Stimulated activated CD4-positive, alpha-beta T cell treated with anti-CD3 and anti-CD28 coated beads, TNF-alpha, amount 100 ng/mL, for 1 hour (primary cell): ENCODE measurements around the gene PTGES.
"Not testable (repeated sequence)": the region's sequence is repeated elsewhere in the genome, so short reads cannot be mapped to it uniquely, and the experiment has no call there.

Source experiments
- DNase-seq, 3 donors: peaks; one replicate each; pipeline ENCODE4 v3.0.0-alpha.2; 2020; ENCODE audit warnings: low read depth in 3 of 3, low spot score in 1 of 3

PTGES gene

DNA sequence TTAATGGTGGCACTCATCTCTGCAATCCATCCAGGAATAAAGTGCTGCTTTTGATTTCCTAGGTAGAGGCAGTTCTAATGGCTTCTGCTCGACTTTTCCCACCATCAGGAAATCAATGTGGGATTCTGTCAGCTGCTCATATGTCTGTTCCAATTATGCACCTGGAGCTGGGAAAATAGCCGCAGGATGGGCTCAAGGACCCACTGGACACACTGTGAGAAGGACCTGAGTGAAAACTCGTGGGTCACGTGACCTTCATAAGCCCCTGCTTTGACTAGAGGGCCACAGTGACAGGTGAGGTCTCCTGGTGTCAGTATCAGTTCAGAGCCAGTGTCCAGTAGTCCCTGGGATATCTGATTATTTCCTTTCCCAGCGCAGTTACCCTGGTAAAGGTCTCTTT is 17.9 kb upstream of the PTGES start:
- no peak for DNase-seq

DNA sequence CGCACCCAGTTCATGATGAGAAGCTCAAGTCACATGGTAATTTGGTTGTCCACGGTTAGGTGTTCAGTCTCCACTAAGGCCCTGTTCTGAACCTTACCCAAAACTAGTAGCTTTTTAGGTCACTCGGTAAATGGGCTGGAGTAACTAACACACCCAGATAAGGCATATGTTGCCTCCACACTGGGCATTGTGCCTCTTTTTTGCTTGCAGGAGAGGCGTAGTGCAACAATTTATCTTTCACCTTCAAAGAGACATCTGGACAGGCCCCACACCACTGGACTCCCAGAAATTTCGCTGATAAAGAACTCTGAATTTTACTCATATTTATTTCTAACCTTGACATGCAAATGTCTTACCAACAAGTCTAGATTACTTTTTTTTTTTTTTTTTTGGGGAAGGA is 16.8 kb upstream of the PTGES start:
- DNase-seq = no peak

DNA sequence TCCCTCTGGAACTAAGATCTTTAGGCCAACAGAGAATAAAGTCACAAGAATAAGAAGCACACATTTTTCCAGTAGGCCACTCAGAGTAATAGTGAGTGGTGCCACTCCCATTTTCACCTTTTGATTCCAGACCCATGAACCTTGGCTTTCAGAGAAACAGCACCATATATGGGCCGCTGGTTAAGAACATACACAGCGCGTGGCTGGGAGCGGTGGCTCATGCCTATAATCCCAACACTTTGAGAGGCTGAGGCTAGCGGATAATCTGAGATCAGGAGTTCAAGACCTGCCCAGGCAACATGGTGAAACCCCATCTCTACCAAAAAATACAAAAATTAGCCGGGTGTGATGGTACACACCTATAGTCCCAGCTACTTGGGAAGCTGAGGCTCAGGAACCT is 15.6 kb upstream of the PTGES start:
- no peak for DNase-seq

- no peak for DNase-seq
Observed at GRCh38 chr9:129765764-129766317, 13.0 kb upstream of the PTGES start.

GRCh38 chr9:129762985-129763926 is 10.4 kb upstream of the PTGES start:
- no peak for DNase-seq

DNA sequence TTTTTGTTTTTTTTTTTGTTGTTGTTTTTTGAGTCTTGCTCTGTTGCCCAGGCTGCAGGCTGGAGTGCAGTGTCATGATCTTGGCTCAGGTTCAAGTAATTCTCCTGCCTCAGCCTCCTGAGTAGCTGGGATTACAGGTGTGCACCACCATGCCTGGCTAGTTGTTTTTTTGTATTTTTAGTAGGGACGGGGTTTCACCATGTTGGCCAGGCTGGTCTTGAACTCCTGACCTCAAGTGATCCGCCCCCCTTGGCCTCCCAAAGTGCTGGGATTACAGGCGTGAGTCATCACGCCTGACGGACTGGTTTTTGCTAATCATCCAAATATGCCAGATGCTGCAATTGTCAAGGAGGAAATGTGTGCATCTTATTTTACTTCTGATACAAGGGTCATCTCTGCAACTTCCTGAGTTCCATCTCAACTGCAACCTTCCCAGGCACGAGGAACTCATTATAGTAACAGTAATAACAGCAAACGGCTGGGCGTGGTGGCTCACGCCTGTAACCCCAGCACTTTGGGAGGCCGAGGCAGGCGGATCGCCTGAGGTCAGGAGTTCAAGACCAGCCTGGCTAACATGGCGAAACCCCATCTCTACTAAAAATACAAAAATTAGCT is 9.6 kb upstream of the PTGES start:
- not testable (repeated sequence) for DNase-seq

- DNase-seq = no peak
Observed at GRCh38 chr9:129761901-129762369, 9.1 kb upstream of the PTGES start.

DNA sequence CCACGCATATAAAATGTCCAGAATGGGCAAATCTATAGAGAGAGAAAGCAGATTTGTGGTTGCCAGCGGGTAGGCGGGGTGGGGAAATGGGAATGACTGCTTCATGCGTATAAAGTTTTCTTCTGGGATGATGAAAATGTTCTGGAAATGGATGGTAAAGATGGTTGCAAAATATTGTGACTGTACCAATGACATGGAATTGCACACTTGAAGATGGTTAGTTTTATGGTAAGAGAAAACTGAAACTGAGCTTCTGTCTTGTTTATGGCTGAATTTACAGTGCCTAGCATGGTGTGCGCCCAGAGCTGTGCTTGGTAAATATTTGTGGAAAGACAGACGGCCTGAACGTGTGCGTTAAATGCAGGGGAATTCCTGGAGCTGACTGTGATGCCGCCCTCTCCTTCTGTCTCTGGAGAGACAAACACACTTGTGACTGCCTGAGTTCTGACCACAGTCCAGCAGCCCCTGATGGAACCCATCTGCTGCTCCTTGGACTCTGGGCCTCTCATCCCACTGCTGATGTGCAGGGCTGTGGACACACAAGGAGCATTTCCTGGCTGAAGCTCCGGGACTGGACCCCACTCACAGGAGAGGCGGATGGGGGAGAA is 8.6 kb upstream of the PTGES start:
- DNase-seq = no peak

DNA sequence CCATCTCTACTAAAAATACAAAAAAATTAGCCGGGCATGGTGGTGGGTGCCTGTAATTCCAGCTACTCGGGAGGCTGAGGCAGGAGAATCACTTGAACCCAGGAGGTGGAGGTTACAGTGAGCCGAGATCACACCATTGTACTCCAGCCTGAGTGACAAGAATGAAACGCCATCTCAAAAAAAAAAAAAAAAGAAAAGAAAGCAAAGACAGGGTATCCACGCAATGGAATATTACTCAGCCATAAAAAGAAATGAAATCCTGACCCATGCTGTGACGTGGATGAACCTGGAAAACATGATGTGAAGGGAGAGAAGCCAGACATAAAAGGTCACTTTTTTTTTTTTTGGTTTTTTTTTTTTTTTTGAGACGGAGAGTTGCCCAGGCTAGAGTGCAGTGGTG is 7.9 kb upstream of the PTGES start:
- DNase-seq = not testable (repeated sequence)

- no peak for DNase-seq
Observed at GRCh38 chr9:129759804-129760502, 7.1 kb upstream of the PTGES start.

DNA sequence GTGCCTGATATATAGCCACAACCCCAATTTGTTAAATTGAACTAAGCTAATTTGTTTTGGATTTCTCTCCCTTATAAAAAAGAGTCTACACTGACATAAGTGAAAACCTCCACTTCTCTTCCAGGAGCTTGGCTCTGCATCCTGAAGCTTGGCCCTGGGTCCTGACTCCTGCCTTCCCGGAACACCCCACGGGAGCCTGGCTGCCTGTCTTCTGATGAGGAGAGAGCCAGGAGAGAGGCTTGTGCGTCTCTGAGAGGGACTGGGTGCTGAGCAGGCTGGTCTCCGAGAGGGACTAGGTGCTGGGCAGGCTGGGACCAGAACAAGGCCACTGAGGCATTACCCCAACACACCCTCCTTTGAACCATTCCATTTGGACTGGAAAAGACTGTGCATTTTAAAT is 6.5 kb upstream of the PTGES start:
- DNase-seq = no peak

GRCh38 chr9:129757045-129757444 is 4.2 kb upstream of the PTGES start:
- no peak for DNase-seq

DNA sequence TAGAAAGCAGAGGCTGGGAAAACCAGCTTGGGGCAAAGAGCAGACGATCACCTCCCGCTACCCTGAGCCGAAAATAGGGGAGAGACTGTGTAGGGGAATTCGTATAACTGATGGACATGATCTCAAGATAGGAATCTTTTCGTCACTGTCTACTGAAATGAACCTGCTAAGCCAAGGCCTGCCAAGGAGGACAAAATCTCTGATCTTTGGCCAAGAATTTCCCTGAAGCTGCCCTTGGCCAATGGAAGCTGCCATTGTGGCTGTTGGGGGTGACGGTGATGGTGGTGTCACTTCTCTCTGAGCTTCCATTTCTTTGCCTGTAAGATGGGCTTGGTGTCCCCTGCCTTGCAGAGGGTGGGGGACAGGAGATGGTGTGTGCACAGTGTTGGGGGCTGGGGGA is 3.3 kb upstream of the PTGES start:
- no peak for DNase-seq

GRCh38 chr9:129755151-129755550 is 2.3 kb upstream of the PTGES start:
- no peak for DNase-seq

- no peak for DNase-seq
Observed at GRCh38 chr9:129751841-129752801, 721 bp downstream of the PTGES start.

DNA sequence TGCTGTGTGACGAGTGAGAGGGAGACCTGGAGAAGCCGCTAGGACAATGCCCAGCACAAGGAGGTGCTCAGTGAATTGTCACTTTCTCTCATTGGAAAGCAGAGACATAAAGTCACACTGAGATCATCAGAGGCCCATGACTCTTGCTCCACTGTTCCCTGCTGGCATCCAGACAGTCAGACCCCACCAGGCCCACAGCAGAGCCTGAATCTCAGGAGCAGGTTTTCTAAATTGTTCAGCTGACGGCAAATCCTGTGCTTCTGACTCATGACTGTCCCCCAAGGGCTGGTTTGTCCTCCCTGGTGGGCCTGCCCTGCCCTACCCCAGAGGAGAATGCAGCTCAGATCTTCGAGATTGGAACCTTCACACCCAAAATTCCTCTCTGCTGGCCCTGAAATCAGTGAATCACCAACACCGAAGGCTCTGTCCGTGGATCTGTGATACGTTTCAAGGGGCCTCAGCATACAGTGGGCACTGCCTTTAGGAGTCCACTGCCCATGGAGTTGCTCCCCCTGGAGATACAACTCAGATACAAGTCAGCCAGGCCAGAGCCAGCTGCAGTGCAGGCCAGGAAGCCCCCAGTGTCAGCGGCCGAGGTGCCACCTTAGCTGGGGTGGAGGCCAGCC is 2.7 kb downstream of the PTGES start:
- DNase-seq = no peak

DNA sequence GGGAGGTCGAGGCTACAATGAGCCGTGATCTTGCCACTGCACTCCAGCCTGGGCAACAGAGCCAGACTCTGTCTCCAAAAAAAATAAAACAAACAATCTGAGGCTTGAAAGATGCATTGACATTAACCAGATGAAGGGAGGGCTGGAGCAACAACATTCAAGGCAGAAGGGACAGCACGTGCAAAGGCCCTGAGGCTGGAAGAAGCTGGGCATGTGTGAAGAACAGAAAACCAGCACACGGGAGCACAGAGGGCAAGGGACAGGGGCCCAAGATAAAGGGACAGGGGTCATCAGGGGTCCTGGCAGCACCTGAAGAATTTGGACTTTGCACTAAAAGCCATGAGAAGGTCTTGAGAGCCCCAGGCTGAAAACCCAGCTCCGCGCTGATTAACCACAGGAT is 3.3 kb downstream of the PTGES start:
- DNase-seq = no peak

DNA sequence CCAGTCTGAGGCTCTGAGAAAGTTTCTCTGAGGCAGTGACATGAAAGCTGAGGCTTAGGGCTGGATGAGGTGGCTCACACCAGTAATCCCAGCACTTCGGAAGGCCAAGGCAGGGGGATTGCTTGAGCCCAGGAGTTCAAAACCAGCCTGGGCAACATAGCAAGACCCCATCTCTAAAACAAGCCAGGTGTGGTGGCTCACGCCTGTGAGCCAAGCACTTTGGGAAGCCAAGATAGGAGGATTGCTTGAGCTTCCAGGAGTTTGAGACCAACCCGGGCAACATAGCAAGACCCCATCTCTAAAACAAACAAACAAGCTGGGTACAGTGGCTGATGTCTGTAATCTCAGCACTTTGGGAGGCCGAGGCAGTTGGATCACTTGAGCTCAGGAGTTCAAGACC is 3.8 kb downstream of the PTGES start:
- DNase-seq = not testable (repeated sequence)

- DNase-seq = no peak
Observed at GRCh38 chr9:129748249-129748648, 4.6 kb downstream of the PTGES start.
